Thymus (tissue), 11 donors: ENCODE data around the gene MAGI1. TPM values are rescaled to one million over a fixed set of nuclear protein-coding genes. Genes with fewer than 3 reads are reported as not detected.

Source experiments
- DNase-seq, 9 donors: peaks; one replicate each; pipeline ENCODE4 v3.0.0-alpha.2; 2013; ENCODE audit warnings: low spot score in 9 of 9, low read depth in 6 of 9, missing footprints in 1 of 9
- H3K27ac ChIP-seq, 2 donors: one replicate each; pipeline ENCODE4 v1.5.1; 2013; ENCODE audit warnings: control low read depth in 1 of 2, low read depth in 1 of 2, low read length in 1 of 2, mild to moderate bottlenecking in 1 of 2, moderate library complexity in 1 of 2
- H3K27me3 ChIP-seq, 2 donors: one replicate each; pipeline ENCODE4 v1.5.1; 2013; ENCODE audit warnings: low read length in 1 of 2; ENCODE audit not compliant: control insufficient read depth in 2 of 2, insufficient read depth in 1 of 2
- H3K36me3 ChIP-seq, 2 donors: one replicate each; pipeline ENCODE4 v1.5.1; 2013; ENCODE audit warnings: low read length in 1 of 2, mild to moderate bottlenecking in 1 of 2, moderate library complexity in 1 of 2; ENCODE audit not compliant: control insufficient read depth in 2 of 2, insufficient read depth in 2 of 2
- H3K4me1 ChIP-seq, 2 donors: one replicate each; pipeline ENCODE4 v1.5.1; 2013; ENCODE audit warnings: low read length in 2 of 2; ENCODE audit not compliant: control insufficient read depth in 2 of 2, insufficient read depth in 2 of 2
- H3K4me3 ChIP-seq, 2 donors: one replicate each; pipeline ENCODE4 v1.5.1; 2013; ENCODE audit warnings: low read length in 2 of 2, control low read depth in 1 of 2, mild to moderate bottlenecking in 1 of 2
- H3K9me3 ChIP-seq, 2 donors: one replicate each; pipeline ENCODE4 v1.5.1; 2013; ENCODE audit warnings: low read length in 1 of 2, mild to moderate bottlenecking in 1 of 2; ENCODE audit not compliant: control insufficient read depth in 2 of 2, insufficient read depth in 1 of 2
- WGBS: extraction: QIAGEN DNeasy Blood & Tissue Kit; methylation state at CpG from one replicate; pipeline ENCODE4 v1.1.7; 2013; 5-methylcytosine and 5-hydroxymethylcytosine counted together
- polyA plus RNA-seq: library from polyadenylated mRNA; stranded (reverse); fragments of 200-250 nt; gene quantifications from one replicate; pipeline ENCODE4 v1.2.3, GENCODE V29; 2013
- total RNA-seq: library from RNA; stranded (reverse); fragments of 120-200 nt; gene quantifications from one replicate; pipeline ENCODE4 v1.2.4, GENCODE V29; 2013
- donor health status: healthy.

Gene MAGI1
- total and polyA plus RNA-seq, 2 donors, result 5.1 to 6.1 TPM

GRCh38 chr3:65659396-65659795 is 379.3 kb downstream of the MAGI1 start:
- H3K27me3 ChIP-seq, result no peaks in the 10 kb centered on the region
- no peaks in the 10 kb centered on the region for H3K36me3 ChIP-seq
- no peaks in the 10 kb centered on the region for H3K9me3 ChIP-seq
- no peaks in the 10 kb centered on the region for H3K4me1 ChIP-seq
- no peak overlapping the region for H3K27ac ChIP-seq
- WGBS, result 94% methylated on average over 6 of the region's 6 CpGs
- DNase-seq, result no peak
- H3K4me3 ChIP-seq, result no peak overlapping the region

GRCh38 chr3:65658401-65658800 is 380.3 kb downstream of the MAGI1 start:
- no peaks in the 10 kb centered on the region for H3K27me3 ChIP-seq
- no peak for DNase-seq
- H3K27ac ChIP-seq, result no peak overlapping the region
- no peak overlapping the region for H3K4me3 ChIP-seq
- no peaks in the 10 kb centered on the region for H3K4me1 ChIP-seq
- no peaks in the 10 kb centered on the region for H3K9me3 ChIP-seq
- no peaks in the 10 kb centered on the region for H3K36me3 ChIP-seq
- 88% methylated on average over 2 of the region's 2 CpGs for WGBS

GRCh38 chr3:65655061-65655460 is 383.7 kb downstream of the MAGI1 start:
- H3K4me3 ChIP-seq, result no peak overlapping the region
- H3K4me1 ChIP-seq, result no peaks in the 10 kb centered on the region
- 96% methylated on average over 4 of the region's 4 CpGs for WGBS
- no peak for DNase-seq
- H3K36me3 ChIP-seq, result no peaks in the 10 kb centered on the region
- no peaks in the 10 kb centered on the region for H3K27me3 ChIP-seq
- H3K9me3 ChIP-seq, result no peaks in the 10 kb centered on the region
- H3K27ac ChIP-seq, result no peak overlapping the region

- Histone ChIP-seq H3K4me3 (no peak overlapping the region), H3K27me3 (no peaks in the 10 kb centered on the region), H3K36me3 (no peaks in the 10 kb centered on the region), H3K4me1 (no peaks in the 10 kb centered on the region), H3K9me3 (no peaks in the 10 kb centered on the region), H3K27ac (no peak overlapping the region)
- no peak for DNase-seq
- 95% methylated on average over 1 of the region's 1 CpG for WGBS
Measured at GRCh38 chr3:65653731-65654130, 385.0 kb downstream of the MAGI1 start.

- Histone ChIP-seq H3K4me1 (no peaks in the 10 kb centered on the region), H3K36me3 (no peaks in the 10 kb centered on the region), H3K4me3 (no peak overlapping the region), H3K27ac (no peak overlapping the region), H3K27me3 (no peaks in the 10 kb centered on the region), H3K9me3 (peaks cover 0 to 3% of the 10 kb centered on the region in 2 donors)
- DNase-seq, result no peak
- 93% methylated on average over 2 of the region's 2 CpGs for WGBS
Measured at GRCh38 chr3:65650247-65650646, 388.5 kb downstream of the MAGI1 start.

GRCh38 chr3:65647369-65647768 is 391.3 kb downstream of the MAGI1 start:
- no peak for DNase-seq
- 92% methylated on average over 1 of the region's 1 CpG for WGBS
- Histone ChIP-seq H3K27me3 (no peaks in the 10 kb centered on the region), H3K4me1 (no peaks in the 10 kb centered on the region), H3K36me3 (no peaks in the 10 kb centered on the region), H3K4me3 (no peak overlapping the region), H3K9me3 (peaks cover 0 to 3% of the 10 kb centered on the region in 2 donors), H3K27ac (no peak overlapping the region)

- Histone ChIP-seq H3K27me3 (no peaks in the 10 kb centered on the region), H3K9me3 (no peaks in the 10 kb centered on the region), H3K4me3 (no peak overlapping the region), H3K36me3 (no peaks in the 10 kb centered on the region), H3K27ac (no peak overlapping the region), H3K4me1 (no peaks in the 10 kb centered on the region)
- WGBS, result 79% methylated on average over 1 of the region's 1 CpG
- no peak for DNase-seq
Measured at GRCh38 chr3:65642883-65643282, 395.8 kb downstream of the MAGI1 start.

GRCh38 chr3:65641777-65642176 is 396.9 kb downstream of the MAGI1 start:
- WGBS, result 65% methylated on average over 2 of the region's 2 CpGs
- no peak overlapping the region for H3K4me3 ChIP-seq
- no peaks in the 10 kb centered on the region for H3K9me3 ChIP-seq
- DNase-seq, result no peak
- H3K4me1 ChIP-seq, result no peaks in the 10 kb centered on the region
- no peaks in the 10 kb centered on the region for H3K27me3 ChIP-seq
- H3K27ac ChIP-seq, result no peak overlapping the region
- no peaks in the 10 kb centered on the region for H3K36me3 ChIP-seq

GRCh38 chr3:65641045-65641444 is 397.7 kb downstream of the MAGI1 start:
- Histone ChIP-seq H3K9me3 (no peaks in the 10 kb centered on the region), H3K4me3 (no peak overlapping the region), H3K27me3 (no peaks in the 10 kb centered on the region), H3K4me1 (no peaks in the 10 kb centered on the region), H3K36me3 (no peaks in the 10 kb centered on the region), H3K27ac (no peak overlapping the region)
- WGBS, result 78% methylated on average over 4 of the region's 4 CpGs
- no peak for DNase-seq

GRCh38 chr3:65639444-65639843 is 399.3 kb downstream of the MAGI1 start:
- Histone ChIP-seq H3K9me3 (no peaks in the 10 kb centered on the region), H3K4me1 (no peaks in the 10 kb centered on the region), H3K4me3 (no peak overlapping the region), H3K27me3 (no peaks in the 10 kb centered on the region), H3K36me3 (no peaks in the 10 kb centered on the region), H3K27ac (no peak overlapping the region)
- no peak for DNase-seq
- WGBS, result 91% methylated on average over 6 of the region's 6 CpGs
